H1 (cell line): Measurements from ENCODE around the gene CCDC102A. TPM values are rescaled to one million over a fixed set of nuclear protein-coding genes. Genes with fewer than 3 reads are reported as not detected.

Experiments
- CTCF ChIA-PET: fragments of 300-600 bp; sonication (Branson Sonifier 250); formaldehyde crosslinking; loops from one replicate; lab custom pipeline; 2021; ENCODE audit not compliant: partially characterized antibody; lab: Charles Lee
- POLR2A ChIA-PET: fragments of 300-600 bp; sonication (Branson Sonifier 250); formaldehyde crosslinking; loops from one replicate; lab custom pipeline; 2021; ENCODE audit warnings: inconsistent platforms; ENCODE audit not compliant: partially characterized antibody; lab: Charles Lee
- DNase-seq, 2 experiments: peaks; one replicate each; pipeline versions ENCODE4 v3.0.0 to v3.0.0-alpha.2; 2010 to 2022; ENCODE audit warnings: low spot score in 2 of 2, low read depth in 1 of 2, mixed read lengths in 1 of 2
- FAIRE-seq: peaks from 2 replicates; lab custom pipeline; 2011; peaks lifted over from hg19 to GRCh38; lab: Jason Lieb, UNC
- H2AFZ ChIP-seq: 2 replicates; pipeline ENCODE4 v1.8.1; 2012; ENCODE audit warnings: low read length, inconsistent platforms
- H2AK5ac ChIP-seq: 2 replicates; pipeline ENCODE4 v1.6.1; 2013; ENCODE audit warnings: low read depth, low read length
- H2BK120ac ChIP-seq: replicated peaks from 2 replicates; pipeline ENCODE3; 2013; ENCODE audit warnings: low read depth, low read length, inconsistent platforms
- H2BK12ac ChIP-seq: 2 replicates; pipeline ENCODE4 v1.6.1; 2013; ENCODE audit warnings: low read depth, low read length
- H2BK15ac ChIP-seq: 2 replicates; pipeline ENCODE4 v1.6.1; 2013; ENCODE audit warnings: low read length
- H2BK20ac ChIP-seq: 2 replicates; pipeline ENCODE4 v1.6.1; 2013; ENCODE audit warnings: low read length
- H2BK5ac ChIP-seq: 2 replicates; pipeline ENCODE4 v1.6.1; 2013; ENCODE audit warnings: low read depth, low read length
- H3K14ac ChIP-seq: 2 replicates; pipeline ENCODE4 v1.6.1; 2013; ENCODE audit warnings: inconsistent platforms; ENCODE audit not compliant: insufficient read length
- H3K18ac ChIP-seq: 2 replicates; pipeline ENCODE4 v1.6.1; 2013; ENCODE audit warnings: low read length; ENCODE audit errors: extremely low read depth
- H3K23ac ChIP-seq: 2 replicates; pipeline ENCODE4 v1.6.1; 2013; ENCODE audit warnings: inconsistent platforms; ENCODE audit not compliant: insufficient read length
- H3K23me2 ChIP-seq: 2 replicates; pipeline ENCODE4 v1.6.1; 2013; ENCODE audit warnings: low read depth, low read length
- H3K27ac ChIP-seq: 2 replicates; pipeline ENCODE4 v1.6.1; 2011; ENCODE audit warnings: low read depth, low read length, inconsistent platforms
- H3K27me3 ChIP-seq, 4 experiments: replicated peaks in 1 of 4; 1 replicate in 1 of 4; 2 replicates in 3 of 4; pipeline versions ENCODE4 v1.6.1 to v1.8.1; 2011 to 2013; ENCODE audit warnings: low read length in 3 of 4, mild to moderate bottlenecking in 3 of 4, inconsistent platforms in 2 of 4, mixed read lengths in 2 of 4, moderate library complexity in 1 of 4; ENCODE audit not compliant: control insufficient read depth in 3 of 4, insufficient read depth in 3 of 4; ENCODE audit errors: extremely low read depth in 1 of 4
- H3K36me3 ChIP-seq, 4 experiments: 2 replicates each; pipeline versions ENCODE4 v1.6.1 to v1.8.1; 2011 to 2013; ENCODE audit warnings: mild to moderate bottlenecking in 4 of 4, low read length in 3 of 4, moderate library complexity in 2 of 4, control low read depth in 1 of 4, inconsistent platforms in 1 of 4; ENCODE audit not compliant: insufficient read depth in 4 of 4, control insufficient read depth in 2 of 4
- H3K4ac ChIP-seq: replicated peaks from 2 replicates; pipeline ENCODE3; 2013; ENCODE audit warnings: low read length, low read depth, mixed read lengths, inconsistent platforms; ENCODE audit not compliant: insufficient read length
- H3K4me1 ChIP-seq, 4 experiments: replicated peaks in 1 of 4; 1 replicate in 1 of 4; 2 replicates in 3 of 4; pipeline versions ENCODE4 v1.6.1 to v1.8.1; 2011 to 2013; ENCODE audit warnings: low read length in 3 of 4, inconsistent platforms in 2 of 4, mixed read lengths in 1 of 4; ENCODE audit not compliant: insufficient read depth in 4 of 4, control insufficient read depth in 3 of 4
- H3K4me2 ChIP-seq, 2 experiments: 2 replicates each; pipeline versions ENCODE4 v1.6.1 to v1.8.1; 2011 to 2013; ENCODE audit warnings: low read depth in 2 of 2, low read length in 2 of 2, control low read depth in 1 of 2, inconsistent platforms in 1 of 2, mild to moderate bottlenecking in 1 of 2; ENCODE audit not compliant: insufficient read depth in 1 of 2
- H3K4me3 ChIP-seq, 4 experiments: fragments of 200-600, 300-600 bp in 1 of 4; sonication (generic), shearing (Covaris generic), sonication (Bioruptor Twin) in 1 of 4; 2 replicates each; pipeline versions ENCODE4 v1.5.1 to v1.8.1; 2011 to 2016; ENCODE audit warnings: low read length in 4 of 4, low read depth in 3 of 4, control low read depth in 2 of 4, inconsistent platforms in 2 of 4, mild to moderate bottlenecking in 2 of 4, mixed read lengths in 1 of 4, moderate library complexity in 1 of 4; ENCODE audit not compliant: insufficient read depth in 2 of 4; ENCODE audit errors: extremely low read depth in 1 of 4
- H3K56ac ChIP-seq: replicated peaks from 2 replicates; pipeline ENCODE3; 2013; ENCODE audit warnings: low read depth, mild to moderate bottlenecking, mixed read lengths, low read length, inconsistent platforms; ENCODE audit not compliant: insufficient read length
- H3K79me1 ChIP-seq: 2 replicates; pipeline ENCODE4 v1.6.1; 2013; ENCODE audit warnings: low read depth, low read length, control low read depth
- H3K79me2 ChIP-seq, 2 experiments: 2 replicates each; pipeline versions ENCODE4 v1.6.1 to v1.8.1; 2012 to 2013; ENCODE audit warnings: low read length in 2 of 2, mild to moderate bottlenecking in 2 of 2, inconsistent platforms in 1 of 2; ENCODE audit not compliant: insufficient read depth in 2 of 2, control insufficient read depth in 1 of 2
- H3K9ac ChIP-seq, 4 experiments: replicated peaks in 1 of 4; 1 replicate in 1 of 4; 2 replicates in 3 of 4; pipeline versions ENCODE4 v1.6.1 to v1.8.1; 2011 to 2013; ENCODE audit warnings: low read depth in 3 of 4, low read length in 3 of 4, control low read depth in 2 of 4, mild to moderate bottlenecking in 2 of 4, moderate library complexity in 2 of 4, inconsistent platforms in 1 of 4; ENCODE audit errors: extremely low read depth in 1 of 4
- H3K9me3 ChIP-seq, 2 experiments: 2 replicates each; pipeline versions ENCODE4 v1.6.1 to v1.8.1; 2012 to 2013; ENCODE audit warnings: mild to moderate bottlenecking in 2 of 2, moderate library complexity in 2 of 2, control low read depth in 1 of 2, inconsistent platforms in 1 of 2, low read depth in 1 of 2, low read length in 1 of 2, mixed read lengths in 1 of 2; ENCODE audit not compliant: insufficient read depth in 2 of 2
- H4K20me1 ChIP-seq, 2 experiments: replicated peaks in 1 of 2; 2 replicates each; pipeline versions ENCODE3 to v1.8.1; 2011 to 2013; ENCODE audit warnings: inconsistent platforms in 2 of 2, low read length in 2 of 2, mild to moderate bottlenecking in 1 of 2; ENCODE audit not compliant: insufficient read depth in 2 of 2, control insufficient read depth in 1 of 2
- H4K5ac ChIP-seq: 2 replicates; pipeline ENCODE4 v1.6.1; 2013; ENCODE audit warnings: low read length, low read depth, mixed read lengths, inconsistent platforms; ENCODE audit not compliant: insufficient read length
- H4K8ac ChIP-seq: 2 replicates; pipeline ENCODE4 v1.8.0; 2013; ENCODE audit warnings: mild to moderate bottlenecking, moderate library complexity, low read length, inconsistent platforms; ENCODE audit not compliant: insufficient read depth; ENCODE audit errors: extremely low read depth
- H4K91ac ChIP-seq: replicated peaks from 2 replicates; pipeline ENCODE3; 2013; ENCODE audit warnings: low read length, mixed read lengths, inconsistent platforms; ENCODE audit not compliant: insufficient read length
- ASH2L ChIP-seq: fragments of 200-600, 300-600 bp; sonication (generic); IDR thresholded peaks from one replicate; pipeline ENCODE4 v1.7.1; 2017; ENCODE audit warnings: low read length
- SRF ChIP-seq: IDR thresholded peaks from 2 replicates; pipeline ENCODE4 v1.6.1; 2011; ENCODE audit warnings: mild to moderate bottlenecking, low read depth, low read length, moderate library complexity
- WGBS, 2 experiments: shearing (Covaris generic) in 1 of 2; methylation state at CpG; one replicate each; pipeline versions ENCODE4 v1.1.6 to v1.1.7; 2013 to 2015; ENCODE audit warnings: low lambda C conversion rate in 2 of 2, mixed read lengths in 2 of 2, inconsistent platforms in 1 of 2, low coverage in 1 of 2, missing lambda C conversion rate in 1 of 2; ENCODE audit not compliant: insufficient replicate concordance in 2 of 2, insufficient coverage in 1 of 2, insufficient read length in 1 of 2; ENCODE audit errors: extremely low coverage in 1 of 2, missing lambda C conversion rate in 1 of 2; 5-methylcytosine and 5-hydroxymethylcytosine counted together
- polyA plus RNA-seq, 7 experiments: library from polyadenylated mRNA; depleted of rRNA in 3 of 7; stranded (reverse) in 5 of 7; unstranded in 2 of 7; fragments of >200 nt in 5 of 7; fragments of 200-250 nt in 2 of 7; gene quantifications; 1 replicate in 5 of 7; 2 replicates in 1 of 7; 4 replicates in 1 of 7; pipeline versions ENCODE4 v1.2.1 to v1.2.3, GENCODE V29; 2011 to 2013; ENCODE audit warnings: missing spikeins in 2 of 7, mixed read lengths in 2 of 7
- total RNA-seq: library from RNA; stranded (reverse); fragmentation: NEBNext Ultra II Directional; extraction: Animal tissue kit (Norgen Biotek cat#: 25700); gene quantifications from 2 replicates; pipeline ENCODE4 v1.2.1, GENCODE V29; 2021

Gene CCDC102A
- total and polyA plus RNA-seq, 2 of the 8 experiments (the other 6 are each of a cell fraction or from before 2014, with no cell fraction given): 4.0 to 7.5 TPM

- H3K4ac ChIP-seq: peak overlapping the region; percentile 27
- peak overlapping the region; percentile 96 for H4K91ac ChIP-seq
- peaks cover 4 to 29% (median 19%) of the 10 kb centered on the region in 4 experiments for H3K4me1 ChIP-seq
- H2BK20ac ChIP-seq: no peak overlapping the region
- peak overlapping the region; percentile 5 for H3K56ac ChIP-seq
- H3K4me3 ChIP-seq: peak overlapping the region; percentile 38 to 73 (median 50)
- FAIRE-seq (no peak), DNase-seq (no peak)
- peak overlapping the region in 3 of 4 experiments; percentile 38 to 83 (median 56); a peak in 4 of 7 replicates for H3K9ac ChIP-seq
- no peak overlapping the region for H3K23ac ChIP-seq
- POLR2A ChIA-PET: interaction anchor here (0.7 to 9.1 kb wide), 17 partner anchors 10 to 299 kb away, joined by 3 to 67 read pairs (median 4); partner anchors contain the start of genes CCDC102A, CIAPIN1, COQ9 and CX3CL1
- peak overlapping the region; percentile 70 to 83 for H3K4me2 ChIP-seq
- TF ChIP-seq ASH2L (peak; percentile 45), SRF (no peak)
- H3K79me1 ChIP-seq: peaks cover 10% of the 10 kb centered on the region
- H3K14ac ChIP-seq: no peak overlapping the region
- H3K18ac ChIP-seq: peak overlapping the region; percentile 25
- H2AK5ac ChIP-seq: 0 out of 2 replicates have a peak overlapping the region, but pooled peaks have one; percentile 9
- H2BK5ac ChIP-seq: no peak overlapping the region; the same call in 1 of the 2 replicates
- H2BK12ac ChIP-seq: peak overlapping the region; percentile 96
- no peak overlapping the region for H3K27ac ChIP-seq
- no peaks in the 10 kb centered on the region for H3K9me3 ChIP-seq
- peaks cover 5% of the 10 kb centered on the region; the same call in 1 of the 2 replicates for H3K23me2 ChIP-seq
- peak overlapping the region; percentile 53 for H4K8ac ChIP-seq
- peak overlapping the region; percentile 90; the same call in 1 of the 2 replicates for H2BK15ac ChIP-seq
- CTCF ChIA-PET: interaction anchor here (0.7 to 13.9 kb wide), 13 partner anchors 7 to 267 kb away, joined by 3 to 210 read pairs (median 5); partner anchors contain the start of genes ADGRG5 and POLR2C
- H3K79me2 ChIP-seq: peaks cover 0 to 14% of the 10 kb centered on the region in 2 experiments; a peak in 1 of 4 replicates
- peaks cover 0 to 13% (median 4%) of the 10 kb centered on the region in 4 experiments; a peak in 4 of 7 replicates for H3K27me3 ChIP-seq
- no peaks in the 10 kb centered on the region; a peak in 1 of 8 replicates for H3K36me3 ChIP-seq
- peak overlapping the region; percentile 80 for H2AFZ ChIP-seq
- no peak overlapping the region for H2BK120ac ChIP-seq
- peaks cover 6 to 16% of the 10 kb centered on the region in 2 experiments for H4K20me1 ChIP-seq
- peak overlapping the region; percentile 77 for H4K5ac ChIP-seq
- WGBS, 2 experiments: 84% methylated on average over 19 of the region's 19 CpGs; no CpG with 5 or more reads in 1 of the 2 experiments
Observed at GRCh38 chr16:57527610-57528360, 8.6 kb downstream of the CCDC102A start.
